Head of caudate nucleus (tissue), 42 donors: ENCODE data around the gene NEK2.
"Not testable (repeated sequence)": the region's sequence is repeated elsewhere in the genome, so short reads cannot be mapped to it uniquely, and the experiment has no call there.

ENCODE experiments used
- DNase-seq, 42 donors: peaks; one replicate each; pipeline versions ENCODE4 v3.0.0 to v3.0.0-alpha.2; 2020 to 2021; ENCODE audit warnings: mixed read lengths in 7 of 42
- intact Hi-C: fragments of 100-400 bp; cut with DNase I; formaldehyde crosslinking; loops from one replicate; pipeline ENCODE4 v1.15.0; 2022

Gene NEK2

GRCh38 chr1:211698161-211699026 is 23.0 kb upstream of the NEK2 start:
- DNase-seq, result peak; percentile 78 to 97 (median 90)
- intact Hi-C loops, result loop anchor here (2.0 kb wide), 1 partner anchor 132 kb away; the partner anchor contains the start of gene LPGAT1

- no peak for DNase-seq
- intact Hi-C loops, result no loop called here
Observed at GRCh38 chr1:211697356-211697755, 21.9 kb upstream of the NEK2 start.

- DNase-seq, result no peak
- intact Hi-C loops, result no loop called here
Observed at GRCh38 chr1:211695135-211695816, 19.9 kb upstream of the NEK2 start.

- intact Hi-C loops, DNase-seq: not testable (repeated sequence)
Observed at GRCh38 chr1:211693911-211694310, 18.5 kb upstream of the NEK2 start.

- intact Hi-C loops, result loop anchor here (10.0 kb wide), 1 partner anchor 766 kb away; no protein-coding TSS in a partner anchor
- DNase-seq, result no peak
Observed at GRCh38 chr1:211688421-211688820, 13.0 kb upstream of the NEK2 start.

- intact Hi-C loops, result loop anchor here (10.0 kb wide), 1 partner anchor 767 kb away; no protein-coding TSS in a partner anchor
Observed at GRCh38 chr1:211687462-211688215, 12.2 kb upstream of the NEK2 start.

GRCh38 chr1:211685823-211686222 is 10.4 kb upstream of the NEK2 start:
- intact Hi-C loops, result loop anchor here (10.0 kb wide), 1 partner anchor 769 kb away; no protein-coding TSS in a partner anchor
- no peak for DNase-seq

More at GRCh38 chr1:211687462-211688215, 12.2 kb upstream of the NEK2 start:
- no peak for DNase-seq

- intact Hi-C loops, result loop anchor here (5.0 to 10.0 kb wide), 2 partner anchors 353 to 770 kb away; partner anchors contain the start of genes DTL and INTS7
- no peak for DNase-seq
Observed at GRCh38 chr1:211684791-211685190, 9.4 kb upstream of the NEK2 start.

- DNase-seq, result no peak
- intact Hi-C loops, result loop anchor here (5.0 to 10.0 kb wide), 2 partner anchors 353 to 770 kb away; partner anchors contain the start of genes DTL and INTS7
Observed at GRCh38 chr1:211684331-211684730, 8.9 kb upstream of the NEK2 start.

GRCh38 chr1:211683396-211684297 is 8.2 kb upstream of the NEK2 start:
- intact Hi-C loops, result loop anchor here (5.0 to 10.0 kb wide), 2 partner anchors 354 to 771 kb away; partner anchors contain the start of genes DTL and INTS7
- DNase-seq, result peak in 1 of 42 donors; percentile 14

- DNase-seq, result not testable (repeated sequence)
- intact Hi-C loops, result loop anchor here (5.0 to 10.0 kb wide), 2 partner anchors 355 to 773 kb away; partner anchors contain the start of genes DTL and INTS7
Observed at GRCh38 chr1:211682186-211682585, 6.8 kb upstream of the NEK2 start.

GRCh38 chr1:211680752-211681327 is 5.4 kb upstream of the NEK2 start:
- intact Hi-C loops, result loop anchor here (5.0 to 10.0 kb wide), 2 partner anchors 356 to 774 kb away; partner anchors contain the start of genes DTL and INTS7
- DNase-seq, result peak; percentile 62 to 91 (median 82)

GRCh38 chr1:211677659-211678058 is 2.2 kb upstream of the NEK2 start:
- intact Hi-C loops, result no loop called here
- peak in 1 of 42 donors; percentile 25 for DNase-seq

GRCh38 chr1:211676761-211677160 is 1.3 kb upstream of the NEK2 start:
- DNase-seq, result no peak
- intact Hi-C loops, result no loop called here

- peak in 1 of 42 donors; percentile 13 for DNase-seq
- intact Hi-C loops, result no loop called here
Observed at GRCh38 chr1:211676106-211676583, 724 bp upstream of the NEK2 start.

GRCh38 chr1:211667065-211667617 is 8.3 kb downstream of the NEK2 start:
- intact Hi-C loops, result no loop called here
- no peak for DNase-seq

- no peak for DNase-seq
- intact Hi-C loops, result no loop called here
Observed at GRCh38 chr1:211660718-211661222, 14.7 kb downstream of the NEK2 start.
